Upper lobe of left lung (tissue), 6 donors: ENCODE results near the gene TYW3. TPM values are rescaled to one million over a fixed set of nuclear protein-coding genes. Genes with fewer than 3 reads are reported as not detected.

Source experiments
- ATAC-seq, 2 donors: fragments of 200-7000 bp; cut with Tn5 transposase; one replicate each; pipeline ENCODE4 v1.9.1; 2022; ENCODE audit warnings: mild to moderate bottlenecking in 2 of 2, moderate library complexity in 2 of 2; ENCODE audit not compliant: low FRiP score in 2 of 2
- DNase-seq, 2 donors: peaks; one replicate each; pipeline ENCODE4 v3.0.0-alpha.2; 2019 to 2020
- H3K27ac ChIP-seq, 4 donors: fragments of 200-600 bp; sonication (generic); one replicate each; pipeline ENCODE4 v1.5.1; 2016 to 2019
- H3K27me3 ChIP-seq, 4 donors: fragments of 200-600 bp; sonication (generic); one replicate each; pipeline ENCODE4 v1.5.1; 2017 to 2019
- H3K36me3 ChIP-seq, 4 donors: fragments of 200-600 bp; sonication (generic); one replicate each; pipeline ENCODE4 v1.5.1; 2016 to 2019
- H3K4me1 ChIP-seq, 4 donors: fragments of 200-600 bp; sonication (generic); one replicate each; pipeline ENCODE4 v1.5.1; 2018 to 2019
- H3K4me3 ChIP-seq, 4 donors: fragments of 200-600 bp; sonication (generic); one replicate each; pipeline ENCODE4 v1.5.1; 2017 to 2019; ENCODE audit warnings: mild to moderate bottlenecking in 2 of 4, moderate library complexity in 1 of 4
- H3K9me3 ChIP-seq, 4 donors: fragments of 200-600 bp; sonication (generic); one replicate each; pipeline ENCODE4 v1.5.1; 2018 to 2019
- CTCF ChIP-seq, 6 experiments: fragments of 450-650 bp in 4 of 6; fragments of 200-600 bp in 2 of 6; sonication (generic) in 2 of 6; IDR thresholded peaks; one replicate each; pipeline ENCODE4 v1.5.1; 2016 to 2019; ENCODE audit warnings: antibody characterized with exemption in 6 of 6
- EP300 ChIP-seq, 4 donors: sonication (generic); formaldehyde crosslinking; IDR thresholded peaks; one replicate each; pipeline ENCODE4 v1.5.1; 2017; ENCODE audit warnings: antibody characterized with exemption in 4 of 4, control low read depth in 2 of 4
- POLR2A ChIP-seq, 4 donors: fragments of 450-650 bp; IDR thresholded peaks; one replicate each; pipeline ENCODE4 v1.5.1; 2016 to 2017; ENCODE audit warnings: antibody characterized with exemption in 4 of 4, mild to moderate bottlenecking in 2 of 4
- POLR2AphosphoS5 ChIP-seq, 2 donors: sonication (generic); formaldehyde crosslinking; IDR thresholded peaks; one replicate each; pipeline ENCODE4 v1.5.1; 2017; ENCODE audit warnings: antibody characterized with exemption in 2 of 2
- WGBS, 2 donors: methylation state at CpG; one replicate each; pipeline ENCODE4 v1.1.5; 2017 to 2018; 5-methylcytosine and 5-hydroxymethylcytosine counted together
- total RNA-seq, 6 donors: library from RNA; depleted of rRNA in 4 of 6; stranded (reverse); fragments of >200 nt in 4 of 6; gene quantifications; one replicate each; pipeline versions ENCODE4 v1.1.0 to v1.2.1, GENCODE V29; 2016 to 2021
- donor health status: DM: no; HTN: no; CAD: no; lungs with moderate emphysema.
- donor health status: DM: no; HTN: yes; CAD: no; lungs with severe emphysema.

TYW3 gene
- total RNA-seq, 6 donors from 2014 or later = 3.1 to 18.0 (median 14.2) TPM

DNA sequence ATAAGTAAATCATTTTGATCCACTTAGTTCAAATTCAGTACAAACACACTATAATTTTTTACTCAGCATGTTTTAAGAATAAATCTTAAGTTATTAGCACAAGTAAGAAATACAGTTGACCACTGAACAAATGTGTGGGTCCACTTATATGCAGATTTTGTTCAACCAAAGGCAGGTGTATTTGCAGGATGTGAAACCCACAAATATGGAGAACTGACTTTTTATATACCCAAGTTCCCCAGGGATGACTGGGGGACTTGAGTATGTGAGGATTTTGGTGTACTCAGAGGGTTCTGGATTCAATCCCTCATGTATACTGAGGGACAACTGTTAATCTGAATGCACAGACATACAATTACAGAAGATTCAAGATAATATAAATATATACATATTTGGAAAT, 33.6 kb upstream of the TYW3 start:
- no peak for TF ChIP-seq POLR2AphosphoS5 (IDR thresholded peaks at IDR 0.05)
- no peak for TF ChIP-seq CTCF (IDR thresholded peaks at IDR 0.05)
- no peak for TF ChIP-seq EP300 (IDR thresholded peaks at IDR 0.05)
- TF ChIP-seq POLR2A (IDR thresholded peaks at IDR 0.05) = no peak
- H3K9me3 ChIP-seq = no peaks in the 10 kb centered on the region
- H3K27me3 ChIP-seq = no peaks in the 10 kb centered on the region
- H3K36me3 ChIP-seq = peaks cover 0 to 25% (median under 1%) of the 10 kb centered on the region in 4 donors
- ATAC-seq (no peak), DNase-seq (no peak)
- H3K4me3 ChIP-seq = no peak overlapping the region
- H3K27ac ChIP-seq = no peak overlapping the region
- no peaks in the 10 kb centered on the region for H3K4me1 ChIP-seq

GRCh38 chr1:74703386-74704182, 29.4 kb upstream of the TYW3 start:
- WGBS, 2 donors = 64 to 66% methylated on average over 6 of the region's 6 CpGs
- Histone ChIP-seq H3K9me3 (no peaks in the 10 kb centered on the region), H3K36me3 (peaks cover 0 to 61% (median 13%) of the 10 kb centered on the region in 4 donors), H3K4me1 (no peaks in the 10 kb centered on the region), H3K27me3 (no peaks in the 10 kb centered on the region), H3K27ac (no peak overlapping the region), H3K4me3 (no peak overlapping the region)
- peak in 1 of 2 donors; percentile 24 for DNase-seq
- ATAC-seq = no peak
- TF ChIP-seq EP300 (IDR thresholded peaks at IDR 0.05) (no peak), POLR2AphosphoS5 (IDR thresholded peaks at IDR 0.05) (no peak), POLR2A (IDR thresholded peaks at IDR 0.05) (no peak), CTCF (IDR thresholded peaks at IDR 0.05) (no peak)

DNA sequence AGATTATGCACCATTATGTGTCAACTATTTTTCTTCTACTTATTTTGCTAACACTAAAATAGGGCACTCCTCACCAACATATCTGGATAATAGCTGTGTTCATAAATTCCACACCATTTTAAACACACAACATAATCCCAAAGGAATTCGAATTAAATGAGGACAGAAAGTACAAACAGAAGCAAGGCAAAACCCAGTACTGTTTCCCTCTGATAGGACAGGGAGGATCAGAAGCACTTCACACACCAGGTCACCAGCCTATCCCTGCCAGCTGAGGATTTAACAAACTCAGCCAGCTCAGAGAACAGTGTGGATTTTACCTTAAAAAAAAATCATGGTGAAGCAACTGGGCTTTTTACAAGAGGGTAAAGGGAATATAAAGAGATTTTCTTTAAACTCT, 20.1 kb upstream of the TYW3 start:
- H3K36me3 ChIP-seq = peaks cover 5 to 92% (median 35%) of the 10 kb centered on the region in 4 donors

GRCh38 chr1:74713849-74714248, 19.1 kb upstream of the TYW3 start:
- peaks cover 5 to 92% (median 34%) of the 10 kb centered on the region in 4 donors for H3K36me3 ChIP-seq
- WGBS, 2 donors = 87 to 91% methylated on average over 3 of the region's 3 CpGs
- DNase-seq (no peak), ATAC-seq (no peak)
- no peak overlapping the region for H3K27ac ChIP-seq
- H3K4me1 ChIP-seq = no peaks in the 10 kb centered on the region
- no peaks in the 10 kb centered on the region for H3K27me3 ChIP-seq
- no peak for TF ChIP-seq CTCF (IDR thresholded peaks at IDR 0.05)
- no peak for TF ChIP-seq POLR2A (IDR thresholded peaks at IDR 0.05)
- no peak for TF ChIP-seq EP300 (IDR thresholded peaks at IDR 0.05)
- no peak for TF ChIP-seq POLR2AphosphoS5 (IDR thresholded peaks at IDR 0.05)
- no peak overlapping the region for H3K4me3 ChIP-seq
- H3K9me3 ChIP-seq = no peaks in the 10 kb centered on the region

More for the DNA sequence above, 20.1 kb upstream of the TYW3 start:
- no peaks in the 10 kb centered on the region for H3K4me1 ChIP-seq
- H3K4me3 ChIP-seq = no peak overlapping the region
- ATAC-seq (peak in 1 of 2 donors; percentile 61), DNase-seq (no peak)
- H3K27me3 ChIP-seq = no peaks in the 10 kb centered on the region
- no peaks in the 10 kb centered on the region for H3K9me3 ChIP-seq
- no peak overlapping the region for H3K27ac ChIP-seq
- no peak for TF ChIP-seq CTCF (IDR thresholded peaks at IDR 0.05)
- TF ChIP-seq POLR2AphosphoS5 (IDR thresholded peaks at IDR 0.05) = no peak
- TF ChIP-seq POLR2A (IDR thresholded peaks at IDR 0.05) = no peak
- no peak for TF ChIP-seq EP300 (IDR thresholded peaks at IDR 0.05)
- 24 to 67% methylated on average over 1 of the region's 1 CpG for WGBS, 2 donors
